ENCODE measurements around the gene AGR3. TPM values are rescaled to one million over a fixed set of nuclear protein-coding genes. Genes with fewer than 3 reads are reported as not detected.

Gene AGR3
- total RNA-seq, 1 donor from 2014 or later, result not detected

GRCh38 chr7:16845746-16846145, 36.0 kb downstream of the AGR3 start:
- Mint-ChIP-seq H3K27ac (no peak overlapping the region), H3K4me3 (ENCODE audit: low read depth) (no peak overlapping the region), H3K9me3 (no peaks in the 10 kb centered on the region), H3K36me3 (ENCODE audit: low read depth) (no peaks in the 10 kb centered on the region), H3K27me3 (ENCODE audit: low read depth) (peaks cover 19% of the 10 kb centered on the region), H3K4me1 (ENCODE audit: low read depth) (no peaks in the 10 kb centered on the region)
- DNase-seq (ENCODE audit: low spot score), result no peak
- intact Hi-C loops (cut with micrococcal nuclease), result no loop called here

DNA sequence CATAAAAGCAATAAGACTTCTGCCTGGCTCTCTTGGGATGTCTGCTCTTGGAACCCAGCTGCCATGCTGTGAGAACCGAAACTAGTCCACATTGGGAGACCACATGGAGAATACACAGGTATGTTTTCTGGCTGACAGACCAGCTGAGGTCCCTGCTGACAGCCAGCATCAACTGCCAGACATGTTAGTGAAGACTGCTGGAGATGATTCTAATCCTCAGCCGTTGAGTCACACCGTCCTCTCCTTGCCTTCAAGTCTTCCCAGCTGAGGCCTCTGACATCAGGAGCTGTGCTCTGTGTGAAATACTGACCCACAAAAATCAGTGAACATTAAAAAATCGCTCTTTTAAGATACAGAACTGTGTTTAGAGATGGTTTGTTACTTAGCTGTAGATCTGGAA, 40.1 kb downstream of the AGR3 start:
- H3K4me1 Mint-ChIP-seq (ENCODE audit: low read depth), result no peaks in the 10 kb centered on the region
- no peak overlapping the region for H3K27ac Mint-ChIP-seq
- intact Hi-C loops (cut with micrococcal nuclease), result no loop called here
- peaks cover 10% of the 10 kb centered on the region for H3K27me3 Mint-ChIP-seq (ENCODE audit: low read depth)
- H3K9me3 Mint-ChIP-seq, result no peaks in the 10 kb centered on the region
- H3K4me3 Mint-ChIP-seq (ENCODE audit: low read depth), result no peak overlapping the region
- H3K36me3 Mint-ChIP-seq (ENCODE audit: low read depth), result no peaks in the 10 kb centered on the region
- no peak for DNase-seq (ENCODE audit: low spot score)

- no peak for DNase-seq (ENCODE audit: low spot score)
- no peaks in the 10 kb centered on the region for H3K36me3 Mint-ChIP-seq (ENCODE audit: low read depth)
- no peaks in the 10 kb centered on the region for H3K9me3 Mint-ChIP-seq
- intact Hi-C loops (cut with micrococcal nuclease), result no loop called here
- no peak overlapping the region for H3K27ac Mint-ChIP-seq
- no peaks in the 10 kb centered on the region for H3K4me1 Mint-ChIP-seq (ENCODE audit: low read depth)
- H3K4me3 Mint-ChIP-seq (ENCODE audit: low read depth), result no peak overlapping the region
- H3K27me3 Mint-ChIP-seq (ENCODE audit: low read depth), result peaks cover 8% of the 10 kb centered on the region
These were observed 41.7 kb downstream of the AGR3 start for GRCh38 chr7:16840094-16840493.

GRCh38 chr7:16839646-16840045, 42.1 kb downstream of the AGR3 start:
- Mint-ChIP-seq H3K27me3 (ENCODE audit: low read depth) (peaks cover 8% of the 10 kb centered on the region), H3K4me3 (ENCODE audit: low read depth) (no peak overlapping the region), H3K36me3 (ENCODE audit: low read depth) (no peaks in the 10 kb centered on the region), H3K27ac (no peak overlapping the region), H3K4me1 (ENCODE audit: low read depth) (no peaks in the 10 kb centered on the region), H3K9me3 (no peaks in the 10 kb centered on the region)
- intact Hi-C loops (cut with micrococcal nuclease), result no loop called here
- DNase-seq (ENCODE audit: low spot score), result no peak

DNA sequence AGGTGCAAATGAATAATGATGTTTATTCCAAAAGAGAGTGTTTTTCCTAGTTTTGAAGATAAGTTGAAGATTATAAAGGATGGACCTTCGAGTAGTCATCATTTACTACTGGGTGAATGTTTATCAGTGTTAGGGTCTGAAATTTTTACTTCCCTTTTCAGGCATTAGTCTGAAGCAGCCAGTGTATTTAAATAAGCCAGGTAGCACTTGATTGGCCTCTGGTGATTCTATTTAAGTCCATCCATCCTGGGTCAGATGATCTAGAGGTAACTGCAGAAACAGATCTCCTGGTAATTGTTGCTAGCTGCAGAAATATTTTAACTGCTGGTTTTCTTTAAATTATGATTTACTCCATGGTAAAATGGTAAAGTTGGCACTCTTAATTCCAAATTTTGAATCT, 42.9 kb downstream of the AGR3 start:
- H3K27ac Mint-ChIP-seq, result no peak overlapping the region
- H3K36me3 Mint-ChIP-seq (ENCODE audit: low read depth), result no peaks in the 10 kb centered on the region
- H3K9me3 Mint-ChIP-seq, result no peaks in the 10 kb centered on the region
- H3K4me1 Mint-ChIP-seq (ENCODE audit: low read depth), result no peaks in the 10 kb centered on the region
- no peak for DNase-seq (ENCODE audit: low spot score)
- H3K4me3 Mint-ChIP-seq (ENCODE audit: low read depth), result no peak overlapping the region
- intact Hi-C loops (cut with micrococcal nuclease), result no loop called here
- peaks cover 8% of the 10 kb centered on the region for H3K27me3 Mint-ChIP-seq (ENCODE audit: low read depth)

GRCh38 chr7:16838386-16838785, 43.4 kb downstream of the AGR3 start:
- H3K27ac Mint-ChIP-seq, result no peak overlapping the region
- no peak for DNase-seq (ENCODE audit: low spot score)

GRCh38 chr7:16836481-16836880, 45.3 kb downstream of the AGR3 start:
- Mint-ChIP-seq H3K36me3 (ENCODE audit: low read depth) (no peaks in the 10 kb centered on the region), H3K27ac (no peak overlapping the region), H3K4me3 (ENCODE audit: low read depth) (no peak overlapping the region), H3K27me3 (ENCODE audit: low read depth) (peaks cover 6% of the 10 kb centered on the region), H3K4me1 (ENCODE audit: low read depth) (no peaks in the 10 kb centered on the region), H3K9me3 (no peaks in the 10 kb centered on the region)
- intact Hi-C loops (cut with micrococcal nuclease), result no loop called here
- no peak for DNase-seq (ENCODE audit: low spot score)

More at GRCh38 chr7:16838386-16838785, 43.4 kb downstream of the AGR3 start:
- H3K27me3 Mint-ChIP-seq (ENCODE audit: low read depth), result peaks cover 8% of the 10 kb centered on the region
- intact Hi-C loops (cut with micrococcal nuclease), result no loop called here
- no peaks in the 10 kb centered on the region for H3K36me3 Mint-ChIP-seq (ENCODE audit: low read depth)
- no peaks in the 10 kb centered on the region for H3K9me3 Mint-ChIP-seq
- H3K4me1 Mint-ChIP-seq (ENCODE audit: low read depth), result no peaks in the 10 kb centered on the region
- H3K4me3 Mint-ChIP-seq (ENCODE audit: low read depth), result no peak overlapping the region

DNA sequence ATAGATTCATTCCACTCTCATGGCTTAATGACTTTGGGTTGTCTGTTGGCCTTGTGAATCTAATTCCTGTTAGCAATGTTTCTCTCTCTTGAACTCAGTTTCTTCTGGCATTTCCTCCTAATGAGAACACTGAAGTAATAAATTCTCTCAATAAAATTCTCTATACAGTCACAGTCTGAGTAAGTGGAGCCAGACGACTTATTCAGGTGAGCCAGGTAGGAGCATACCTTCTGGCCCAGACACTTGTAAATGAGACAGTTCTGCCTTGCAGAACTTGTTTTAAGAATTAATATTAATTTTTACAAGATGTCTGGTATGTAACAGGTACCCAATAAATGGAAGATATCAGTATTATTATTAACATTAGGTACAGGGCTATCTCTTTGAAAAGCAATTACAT, 48.4 kb downstream of the AGR3 start:
- H3K4me1 Mint-ChIP-seq (ENCODE audit: low read depth), result no peaks in the 10 kb centered on the region
- H3K9me3 Mint-ChIP-seq, result no peaks in the 10 kb centered on the region
- peaks cover 11% of the 10 kb centered on the region for H3K27me3 Mint-ChIP-seq (ENCODE audit: low read depth)
- H3K4me3 Mint-ChIP-seq (ENCODE audit: low read depth), result no peak overlapping the region
- intact Hi-C loops (cut with micrococcal nuclease), result no loop called here
- DNase-seq (ENCODE audit: low spot score), result no peak
- H3K27ac Mint-ChIP-seq, result no peak overlapping the region
- no peaks in the 10 kb centered on the region for H3K36me3 Mint-ChIP-seq (ENCODE audit: low read depth)

GRCh38 chr7:16826060-16826459, 55.7 kb downstream of the AGR3 start:
- H3K9me3 Mint-ChIP-seq, result no peaks in the 10 kb centered on the region
- no peaks in the 10 kb centered on the region for H3K36me3 Mint-ChIP-seq (ENCODE audit: low read depth)
- no peak overlapping the region for H3K4me3 Mint-ChIP-seq (ENCODE audit: low read depth)
- intact Hi-C loops (cut with micrococcal nuclease), result no loop called here
- no peak overlapping the region for H3K27ac Mint-ChIP-seq
- DNase-seq (ENCODE audit: low spot score), result no peak
- H3K4me1 Mint-ChIP-seq (ENCODE audit: low read depth), result no peaks in the 10 kb centered on the region
- peaks cover 11% of the 10 kb centered on the region for H3K27me3 Mint-ChIP-seq (ENCODE audit: low read depth)

GRCh38 chr7:16822029-16822428, 59.8 kb downstream of the AGR3 start:
- Mint-ChIP-seq H3K4me1 (ENCODE audit: low read depth) (no peaks in the 10 kb centered on the region), H3K9me3 (no peaks in the 10 kb centered on the region), H3K4me3 (ENCODE audit: low read depth) (no peak overlapping the region), H3K27ac (no peak overlapping the region), H3K36me3 (ENCODE audit: low read depth) (no peaks in the 10 kb centered on the region), H3K27me3 (ENCODE audit: low read depth) (peaks cover 6% of the 10 kb centered on the region)
- no peak for DNase-seq (ENCODE audit: low spot score)
- intact Hi-C loops (cut with micrococcal nuclease), result no loop called here

DNA sequence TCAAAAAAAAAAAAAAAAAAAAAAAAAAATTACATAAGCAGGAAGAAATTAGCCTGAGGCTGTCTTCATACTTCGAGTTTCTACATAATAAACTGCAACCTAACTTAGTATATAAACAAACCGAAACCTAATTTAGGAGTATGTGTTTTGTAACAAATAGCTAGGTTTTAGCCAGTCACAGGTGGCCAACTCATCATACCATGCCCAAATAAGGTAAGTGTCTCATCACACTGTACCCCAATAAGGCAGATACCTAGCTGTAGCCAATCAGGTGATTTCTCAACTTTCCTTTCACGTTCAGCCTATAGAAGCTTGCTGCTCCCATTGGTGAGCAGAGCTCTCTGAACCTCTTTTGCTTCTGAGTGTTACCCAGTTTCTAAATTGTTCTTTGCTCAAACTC, 63.1 kb downstream of the AGR3 start:
- Mint-ChIP-seq H3K36me3 (ENCODE audit: low read depth) (no peaks in the 10 kb centered on the region), H3K27me3 (ENCODE audit: low read depth) (peaks cover 7% of the 10 kb centered on the region), H3K27ac (no peak overlapping the region), H3K9me3 (no peaks in the 10 kb centered on the region), H3K4me3 (ENCODE audit: low read depth) (no peak overlapping the region), H3K4me1 (ENCODE audit: low read depth) (no peaks in the 10 kb centered on the region)
- no peak for DNase-seq (ENCODE audit: low spot score)
- intact Hi-C loops (cut with micrococcal nuclease), result no loop called here

GRCh38 chr7:16817536-16817935, 64.2 kb downstream of the AGR3 start:
- no peak overlapping the region for H3K4me3 Mint-ChIP-seq (ENCODE audit: low read depth)
- intact Hi-C loops (cut with micrococcal nuclease), result no loop called here
- H3K9me3 Mint-ChIP-seq, result no peaks in the 10 kb centered on the region
- DNase-seq (ENCODE audit: low spot score), result no peak
- H3K27ac Mint-ChIP-seq, result no peak overlapping the region
- H3K4me1 Mint-ChIP-seq (ENCODE audit: low read depth), result no peaks in the 10 kb centered on the region
- peaks cover 7% of the 10 kb centered on the region for H3K27me3 Mint-ChIP-seq (ENCODE audit: low read depth)
- no peaks in the 10 kb centered on the region for H3K36me3 Mint-ChIP-seq (ENCODE audit: low read depth)

DNA sequence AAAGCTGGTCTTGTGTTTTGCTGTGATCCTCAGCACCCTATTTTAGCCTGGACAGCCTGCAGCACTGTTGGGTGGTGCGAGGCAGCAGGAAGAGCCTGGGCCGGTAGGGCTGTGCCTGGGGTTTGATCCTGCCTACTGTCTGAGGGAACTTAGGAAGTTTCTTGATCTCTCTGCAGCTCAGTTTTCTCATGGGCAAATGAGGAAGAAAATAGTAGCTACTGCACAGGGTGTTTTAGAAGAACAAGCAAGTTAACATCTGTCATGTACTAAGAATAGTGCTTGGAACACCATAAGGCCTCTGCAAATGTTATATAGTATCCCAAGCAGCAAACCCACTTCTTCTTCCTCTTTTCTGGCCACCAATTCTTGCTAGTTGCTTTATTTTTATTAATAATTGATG, 65.0 kb downstream of the AGR3 start:
- no peak overlapping the region for H3K4me3 Mint-ChIP-seq (ENCODE audit: low read depth)
- no peaks in the 10 kb centered on the region for H3K36me3 Mint-ChIP-seq (ENCODE audit: low read depth)
- H3K27ac Mint-ChIP-seq, result no peak overlapping the region
- H3K27me3 Mint-ChIP-seq (ENCODE audit: low read depth), result peaks cover 7% of the 10 kb centered on the region
- H3K4me1 Mint-ChIP-seq (ENCODE audit: low read depth), result no peaks in the 10 kb centered on the region
- H3K9me3 Mint-ChIP-seq, result no peaks in the 10 kb centered on the region
- no peak for DNase-seq (ENCODE audit: low spot score)
- intact Hi-C loops (cut with micrococcal nuclease), result no loop called here

DNA sequence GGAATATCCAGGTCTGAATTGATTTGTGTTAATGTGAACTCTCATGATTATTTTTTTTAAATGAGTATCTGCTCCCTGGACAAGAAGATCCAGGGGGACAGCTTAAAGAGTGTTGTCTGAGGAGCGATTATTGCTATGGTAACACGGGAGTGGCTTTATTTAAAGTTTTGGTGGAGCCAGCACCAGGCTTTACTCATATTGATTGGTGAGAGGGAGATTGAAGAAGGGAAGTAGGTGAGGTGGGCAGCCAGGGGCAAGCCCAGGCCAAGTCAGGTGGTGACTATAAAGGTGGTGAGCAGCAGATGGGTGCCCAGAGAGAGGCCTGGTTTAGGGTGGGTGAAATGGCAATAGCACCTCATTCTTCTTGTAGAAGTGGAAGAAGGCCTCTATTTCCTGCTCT, 66.8 kb downstream of the AGR3 start:
- Mint-ChIP-seq H3K36me3 (ENCODE audit: low read depth) (no peaks in the 10 kb centered on the region), H3K4me3 (ENCODE audit: low read depth) (no peak overlapping the region), H3K4me1 (ENCODE audit: low read depth) (no peaks in the 10 kb centered on the region), H3K27ac (no peak overlapping the region), H3K27me3 (ENCODE audit: low read depth) (peaks cover 12% of the 10 kb centered on the region), H3K9me3 (no peaks in the 10 kb centered on the region)
- no peak for DNase-seq (ENCODE audit: low spot score)
- intact Hi-C loops (cut with micrococcal nuclease), result no loop called here

Data from activated T-helper 2 cell treated with anti-CD3 and anti-CD28 coated beads, Interferon-gamma antibody, Interleukin-2, Interleukin-4, amounts not matched to agents 10 μg/mL and 5 μg/mL and 100 μg/mL, durations not matched to agents 14 hours and 24 hours and 36 hours (primary cell).